K562 (cell line): Measurements from ENCODE around the gene SEC11A.

Source experiments
- JUN ChIP-seq, 2 experiments: sonication (generic) in 1 of 2; formaldehyde crosslinking in 1 of 2; IDR thresholded peaks; 2 replicates each; pipeline versions ENCODE4 v1.6.1 to v1.8.0; 2012 to 2022; ENCODE audit warnings: borderline replicate concordance in 2 of 2, mild to moderate bottlenecking in 2 of 2, improper control_type of control experiment in 1 of 2, low read depth in 1 of 2, low read length in 1 of 2, missing genetic modification reagents in 1 of 2
- POLR2A ChIP-seq: fragments of 450-650 bp; conservative IDR thresholded peaks from 2 replicates; pipeline ENCODE4 v1.6.1; 2016
- POLR2AphosphoS5 ChIP-seq: IDR thresholded peaks from 2 replicates; pipeline ENCODE4 v1.6.1; 2011; ENCODE audit warnings: mild to moderate bottlenecking, low read depth, low read length, moderate library complexity; ENCODE audit not compliant: control insufficient read depth, insufficient read depth
- ZNF274 ChIP-seq: IDR thresholded peaks from 2 replicates; pipeline ENCODE4 v1.6.1; 2011; ENCODE audit warnings: low read depth, mild to moderate bottlenecking, low read length, moderate library complexity, borderline replicate concordance

DNA sequence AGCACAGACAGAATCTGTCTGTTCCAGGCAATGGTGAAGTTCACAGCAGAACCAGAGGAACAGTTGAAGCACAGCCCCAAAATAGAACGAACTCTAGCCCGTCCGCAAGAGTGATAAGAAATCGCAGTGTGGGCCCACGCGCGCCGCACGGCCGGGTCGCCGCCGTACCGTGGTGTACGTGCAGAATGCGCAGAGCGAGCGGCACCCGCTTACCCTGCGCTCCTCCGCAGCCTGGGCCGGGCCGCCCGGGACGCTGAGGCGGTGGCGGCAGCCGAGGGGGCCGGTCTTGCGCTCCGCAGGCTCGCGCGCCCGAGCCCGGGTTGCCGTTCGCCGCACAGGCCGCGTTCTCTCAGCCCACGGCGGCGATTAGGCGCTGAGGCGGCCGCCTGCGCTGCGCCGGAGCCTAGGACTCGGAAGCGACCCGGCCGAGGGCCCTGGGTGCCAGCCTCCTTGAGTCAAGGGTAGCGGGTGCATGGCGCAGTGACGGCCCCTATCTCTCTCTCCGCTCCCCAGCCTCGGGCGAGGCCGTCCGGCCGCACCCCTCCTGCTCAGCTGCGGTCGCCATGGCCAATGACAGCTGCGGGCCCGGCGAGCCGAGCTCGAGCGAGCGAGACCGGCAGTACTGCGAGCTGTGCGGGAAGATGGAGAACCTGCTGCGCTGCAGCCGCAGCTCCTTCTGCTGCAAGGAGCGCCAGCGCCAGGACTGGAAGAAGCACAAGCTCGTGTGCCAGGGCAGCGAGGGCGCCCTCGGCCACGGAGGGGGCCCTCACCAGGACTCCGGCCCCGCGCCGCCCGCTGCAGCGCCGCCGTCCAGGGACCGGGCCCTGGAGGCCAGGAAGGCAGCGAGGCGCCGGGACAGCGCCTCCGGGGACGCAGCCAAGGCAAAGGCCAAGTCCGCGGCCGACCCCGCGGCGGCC, 82.4 kb downstream of the SEC11A start:
- TF ChIP-seq ZNF274 (no peak), JUN (IDR thresholded peaks at IDR 0.05; ENCODE audit: borderline replicate concordance, low read depth, low read length) (no peak), JUN (CRISPR knock-in tag; IDR thresholded peaks at IDR 0.05; ENCODE audit: borderline replicate concordance) (no peak; the same call in 1 of the 2 replicates), POLR2AphosphoS5 (no peak), POLR2A (no peak)
